IMR-90 (cell line): ENCODE data around the gene SLC18A3. TPM values are rescaled to one million over a fixed set of nuclear protein-coding genes. Genes with fewer than 3 reads are reported as not detected.

ENCODE experiments used
- ATAC-seq: fragments of 200-7000 bp; cut with Tn5 transposase; 2 replicates; pipeline ENCODE4 v1.9.1; 2020; ENCODE audit warnings: low read depth, mild to moderate bottlenecking, moderate library complexity
- BruUV-seq: library from RNA; stranded (reverse); fragments of 400-500 nt; replicated peaks from 2 replicates; lab custom pipeline; 2021; lab: Mats Ljungman, UMichigan
- CTCF ChIA-PET: fragments of 300-600 bp; formaldehyde crosslinking; extraction: SDS; loops from one replicate; lab custom pipeline; 2021; ENCODE audit warnings: antibody characterized with exemption; lab: Yijun Ruan, JAX
- POLR2A ChIA-PET: fragments of 300-600 bp; sonication (Branson Sonifier 250); formaldehyde crosslinking; loops from one replicate; lab custom pipeline; 2022; ENCODE audit warnings: antibody characterized with exemption; ENCODE audit not compliant: unreplicated experiment; lab: Charles Lee
- DNase-seq: peaks from one replicate; pipeline ENCODE4 v3.0.0; 2013
- H2AFZ ChIP-seq: replicated peaks from 2 replicates; pipeline ENCODE3; 2013; ENCODE audit warnings: low read length, mild to moderate bottlenecking; ENCODE audit not compliant: poor library complexity
- H2AK5ac ChIP-seq: 2 replicates; pipeline ENCODE4 v1.6.1; 2013; ENCODE audit warnings: low read depth, low read length, inconsistent platforms
- H2AK9ac ChIP-seq: replicated peaks from 2 replicates; pipeline ENCODE3; 2013; ENCODE audit warnings: mild to moderate bottlenecking, low read depth, low read length, moderate library complexity; ENCODE audit not compliant: poor library complexity
- H2BK120ac ChIP-seq: 2 replicates; pipeline ENCODE4 v1.6.1; 2013; ENCODE audit warnings: low read depth, low read length, inconsistent platforms
- H2BK15ac ChIP-seq: 3 replicates; pipeline ENCODE4 v1.6.1; 2013; ENCODE audit warnings: low read depth, low read length, inconsistent platforms
- H2BK20ac ChIP-seq: 2 replicates; pipeline ENCODE4 v1.6.1; 2013; ENCODE audit warnings: low read depth, mild to moderate bottlenecking, inconsistent platforms, low read length, moderate library complexity
- H2BK5ac ChIP-seq: 2 replicates; pipeline ENCODE4 v1.6.1; 2013; ENCODE audit warnings: mild to moderate bottlenecking, low read depth, low read length, inconsistent platforms; ENCODE audit not compliant: poor library complexity, severe bottlenecking
- H3K14ac ChIP-seq: replicated peaks from 2 replicates; pipeline ENCODE4 v1.6.1; 2013; ENCODE audit warnings: low read depth, low read length, inconsistent platforms
- H3K18ac ChIP-seq: 2 replicates; pipeline ENCODE4 v1.6.1; 2013; ENCODE audit warnings: low read depth, low read length, control low read depth
- H3K23ac ChIP-seq: 2 replicates; pipeline ENCODE4 v1.6.1; 2013; ENCODE audit warnings: low read depth, low read length, inconsistent platforms
- H3K27ac ChIP-seq: 2 replicates; pipeline ENCODE4 v1.5.1; 2013; ENCODE audit warnings: mild to moderate bottlenecking, control low read depth, low read length; ENCODE audit not compliant: insufficient read depth
- H3K27me3 ChIP-seq: 2 replicates; pipeline ENCODE4 v1.6.1; 2013; ENCODE audit warnings: low read length; ENCODE audit not compliant: control insufficient read depth, insufficient read depth
- H3K36me3 ChIP-seq: 2 replicates; pipeline ENCODE4 v1.6.1; 2013; ENCODE audit warnings: low read length, mixed read lengths; ENCODE audit not compliant: control insufficient read depth, insufficient read depth
- H3K4ac ChIP-seq: 2 replicates; pipeline ENCODE4 v1.6.1; 2013; ENCODE audit warnings: low read depth, low read length, inconsistent platforms
- H3K4me1 ChIP-seq: 2 replicates; pipeline ENCODE4 v1.6.1; 2013; ENCODE audit warnings: low read length, mixed read lengths; ENCODE audit not compliant: control insufficient read depth, insufficient read depth
- H3K4me2 ChIP-seq: 2 replicates; pipeline ENCODE4 v1.6.1; 2013; ENCODE audit warnings: low read depth, mild to moderate bottlenecking, control low read depth, low read length, moderate library complexity
- H3K4me3 ChIP-seq: 2 replicates; pipeline ENCODE4 v1.5.1; 2013; ENCODE audit warnings: low read depth, mild to moderate bottlenecking, control low read depth, low read length, moderate library complexity; ENCODE audit not compliant: insufficient read depth
- H3K56ac ChIP-seq: 2 replicates; pipeline ENCODE4 v1.6.1; 2013; ENCODE audit warnings: low read length, inconsistent platforms; ENCODE audit not compliant: insufficient read depth; ENCODE audit errors: extremely low read depth
- H3K79me1 ChIP-seq, 2 experiments: 2 replicates each; pipeline ENCODE4 v1.6.1; 2013; ENCODE audit warnings: low read length in 2 of 2, inconsistent platforms in 1 of 2, low read depth in 1 of 2
- H3K9ac ChIP-seq: 2 replicates; pipeline ENCODE4 v1.6.1; 2013; ENCODE audit warnings: low read depth, low read length, control low read depth
- H3K9me1 ChIP-seq: 2 replicates; pipeline ENCODE4 v1.6.1; 2013; ENCODE audit warnings: low read length, inconsistent platforms; ENCODE audit not compliant: insufficient read depth
- H3K9me3 ChIP-seq: 2 replicates; pipeline ENCODE4 v1.6.1; 2013; ENCODE audit warnings: low read length; ENCODE audit not compliant: control insufficient read depth, insufficient read depth
- H4K20me1 ChIP-seq: 2 replicates; pipeline ENCODE4 v1.6.1; 2013; ENCODE audit warnings: low read length, inconsistent platforms; ENCODE audit not compliant: insufficient read depth
- H4K5ac ChIP-seq: 2 replicates; pipeline ENCODE4 v1.6.1; 2013; ENCODE audit warnings: mild to moderate bottlenecking, low read depth, low read length, control low read depth
- H4K8ac ChIP-seq, 2 experiments: 2 replicates each; pipeline ENCODE4 v1.6.1; 2013; ENCODE audit warnings: low read depth in 2 of 2, low read length in 2 of 2, control low read depth in 1 of 2, inconsistent platforms in 1 of 2
- H4K91ac ChIP-seq: 2 replicates; pipeline ENCODE4 v1.6.1; 2013; ENCODE audit warnings: low read depth, low read length, inconsistent platforms; ENCODE audit not compliant: insufficient read depth
- POLR2A ChIP-seq: IDR thresholded peaks from 2 replicates; pipeline ENCODE4 v1.6.1; 2012; ENCODE audit warnings: mild to moderate bottlenecking, low read depth, low read length
- RAD21 ChIP-seq: IDR thresholded peaks from 2 replicates; pipeline ENCODE4 v1.6.1; 2012; ENCODE audit warnings: low read length, improper control_type of control experiment
- WGBS, 2 experiments: methylation state at CpG; one replicate each; pipeline versions ENCODE4 v1.1.5 to v1.1.7; 2013; ENCODE audit warnings: missing lambda C conversion rate in 2 of 2; ENCODE audit not compliant: insufficient read length in 1 of 2; ENCODE audit errors: extremely low coverage in 2 of 2; 5-methylcytosine and 5-hydroxymethylcytosine counted together
- dilution Hi-C: fragments of 300-500 bp; cut with HindIII; formaldehyde crosslinking; loops from one replicate; pipeline ENCODE4 v1.14.3; 2018; ENCODE audit warnings: low sequenced_read_pairs; ENCODE audit not compliant: unreplicated experiment
- in situ Hi-C: fragments of 300-500 bp; cut with MboI; formaldehyde crosslinking; loops from 3 replicates; pipeline ENCODE4 v1.14.3; 2019; ENCODE audit warnings: low sequenced_read_pairs, inconsistent platforms, mixed read lengths
- intact Hi-C: fragments of 100-400 bp; cut with micrococcal nuclease; formaldehyde crosslinking; loops from 2 replicates; pipeline ENCODE4 v1.10.0; 2022
- polyA plus RNA-seq, 3 experiments: library from polyadenylated mRNA; depleted of rRNA; stranded (reverse); fragments of >200 nt; gene quantifications; 2 replicates each; pipeline ENCODE4 v1.2.3, GENCODE V29; 2012; ENCODE audit warnings: low replicate concordance in 1 of 3
- total RNA-seq: library from RNA; depleted of rRNA; stranded (reverse); fragments of >200 nt; gene quantifications from 2 replicates; pipeline ENCODE4 v1.2.3, GENCODE V29; 2012
- TF ChIP-seq, protein P1 (sequence below): fragments of 150-350 bp; IDR thresholded peaks from 2 replicates; pipeline ENCODE4 v1.6.1; 2017; ENCODE audit warnings: mild to moderate bottlenecking, antibody characterized with exemption, low read length, low read depth

Gene SLC18A3
- total and polyA plus RNA-seq, 2 of the 4 experiments (the other 2 are of a cell fraction), result not detected

DNA sequence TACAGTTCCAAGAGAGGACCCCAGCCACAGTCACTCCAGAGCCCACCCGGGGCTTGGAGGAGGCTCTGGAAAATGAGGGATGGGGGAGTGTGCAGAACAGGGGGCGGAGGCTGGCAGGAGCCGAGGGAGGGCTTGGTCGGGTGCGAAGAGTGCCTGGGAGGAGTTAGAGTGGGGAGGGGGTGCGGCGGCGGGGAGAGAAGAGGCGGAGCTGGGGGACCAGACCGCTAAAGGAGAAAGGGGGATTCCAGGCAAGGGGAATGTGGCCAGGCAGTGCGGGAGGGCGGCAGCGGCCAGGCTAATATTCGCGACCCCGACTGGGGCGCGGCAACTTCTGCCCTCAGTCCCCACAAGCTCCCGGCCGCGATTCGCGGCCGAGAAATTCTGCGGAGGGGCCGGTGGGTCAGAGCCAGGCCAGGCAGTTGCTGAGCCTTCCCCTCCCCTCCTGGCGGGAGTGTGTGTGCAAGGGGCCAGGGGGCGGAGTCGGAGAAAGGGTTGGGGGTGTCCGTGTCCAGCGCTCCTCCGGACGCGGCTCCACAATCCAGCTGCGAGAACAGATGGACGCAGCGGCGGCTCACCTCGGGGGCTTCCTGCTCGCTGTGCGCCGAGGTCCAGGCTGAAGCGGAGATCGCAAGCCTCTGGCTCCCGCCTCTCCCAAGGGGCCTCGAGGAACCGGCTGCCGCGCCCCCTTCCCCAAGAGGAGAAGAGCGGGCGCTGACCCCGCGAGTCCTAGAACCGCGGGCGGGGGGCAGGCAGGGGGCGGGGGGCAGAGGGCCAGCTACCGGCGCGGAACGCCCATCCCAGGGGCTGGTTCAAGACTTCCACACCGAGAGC, 612 bp upstream of the SLC18A3 start:
- Histone ChIP-seq H3K56ac (no peak overlapping the region), H3K4me2 (no peak overlapping the region), H2BK15ac (no peak overlapping the region), H3K27me3 (peaks cover 65% of the 10 kb centered on the region), H3K4me1 (no peaks in the 10 kb centered on the region), H3K9me1 (no peaks in the 10 kb centered on the region), H3K36me3 (no peaks in the 10 kb centered on the region), H4K5ac (no peak overlapping the region), H3K27ac (no peak overlapping the region), H3K79me1 (no peaks in the 10 kb centered on the region), H2AK5ac (no peak overlapping the region), H4K8ac (no peak overlapping the region), H3K9me3 (peaks cover 12% of the 10 kb centered on the region; the same call in 1 of the 2 replicates), H2BK20ac (no peak overlapping the region), H3K9ac (no peak overlapping the region), H2AK9ac (no peak overlapping the region), H3K4ac (no peak overlapping the region), H4K20me1 (no peaks in the 10 kb centered on the region), H3K23ac (no peak overlapping the region), H2BK120ac (no peak overlapping the region), H3K4me3 (no peak overlapping the region), H4K91ac (no peak overlapping the region), H2AFZ (no peak overlapping the region), H3K18ac (no peak overlapping the region), H2BK5ac (no peak overlapping the region), H3K14ac (no peak overlapping the region)
- ChIA-PET POLR2A (no interaction called here), CTCF (no interaction called here)
- TF ChIP-seq, protein P1, sequence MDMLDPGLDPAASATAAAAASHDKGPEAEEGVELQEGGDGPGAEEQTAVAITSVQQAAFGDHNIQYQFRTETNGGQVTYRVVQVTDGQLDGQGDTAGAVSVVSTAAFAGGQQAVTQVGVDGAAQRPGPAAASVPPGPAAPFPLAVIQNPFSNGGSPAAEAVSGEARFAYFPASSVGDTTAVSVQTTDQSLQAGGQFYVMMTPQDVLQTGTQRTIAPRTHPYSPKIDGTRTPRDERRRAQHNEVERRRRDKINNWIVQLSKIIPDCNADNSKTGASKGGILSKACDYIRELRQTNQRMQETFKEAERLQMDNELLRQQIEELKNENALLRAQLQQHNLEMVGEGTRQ, result no peak
- TF ChIP-seq POLR2A (no peak), RAD21 (no peak)
- WGBS, 2 experiments, result 1% methylated on average over 26 of the region's 62 CpGs; no CpG with 5 or more reads in 1 of the 2 experiments
- in situ Hi-C loops (no loop called here), intact Hi-C loops (loop anchor here (5.0 kb wide), 1 partner anchor 153 kb away; the partner anchor contains the start of gene OGDHL), dilution Hi-C loops (no loop called here)
- no TSS peak for BruUV-seq
- DNase-seq, result no peak
- no peak for ATAC-seq
